Body of pancreas (tissue), 4 donors: ENCODE results near the gene SLC23A1.

Experiments
- POLR2A ChIP-seq, 3 donors: fragments of 450-650 bp; IDR thresholded peaks; one replicate each; pipeline ENCODE4 v1.6.1; 2016; ENCODE audit warnings: antibody characterized with exemption in 3 of 3, mild to moderate bottlenecking in 2 of 3
- TF ChIP-seq, protein P1 (sequence below), 7 experiments: fragments of 450-650 bp in 4 of 7; fragments of 200-600 bp in 3 of 7; sonication (generic) in 3 of 7; IDR thresholded peaks; one replicate each; pipeline ENCODE4 v1.5.1; 2016 to 2019; ENCODE audit warnings: antibody characterized with exemption in 7 of 7

DNA sequence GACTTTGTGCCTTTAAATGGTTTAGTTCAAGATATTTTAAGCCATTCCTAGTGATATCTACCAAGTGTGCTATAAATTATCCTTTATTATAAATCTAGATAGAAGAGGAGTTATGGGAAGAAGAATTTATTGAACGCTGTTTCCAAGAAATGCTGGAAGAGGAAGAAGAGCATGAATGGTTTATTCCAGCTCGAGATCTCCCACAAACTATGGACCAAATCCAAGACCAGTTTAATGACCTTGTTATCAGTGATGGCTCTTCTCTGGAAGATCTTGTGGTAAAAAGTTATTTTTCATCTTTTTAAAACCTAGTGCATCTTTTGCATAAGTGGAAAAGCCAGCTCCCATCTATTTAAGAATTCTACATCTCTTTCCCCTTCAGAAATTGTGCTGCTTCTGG lies 18.6 kb downstream of the SLC23A1 start:
- TF ChIP-seq, protein P1, sequence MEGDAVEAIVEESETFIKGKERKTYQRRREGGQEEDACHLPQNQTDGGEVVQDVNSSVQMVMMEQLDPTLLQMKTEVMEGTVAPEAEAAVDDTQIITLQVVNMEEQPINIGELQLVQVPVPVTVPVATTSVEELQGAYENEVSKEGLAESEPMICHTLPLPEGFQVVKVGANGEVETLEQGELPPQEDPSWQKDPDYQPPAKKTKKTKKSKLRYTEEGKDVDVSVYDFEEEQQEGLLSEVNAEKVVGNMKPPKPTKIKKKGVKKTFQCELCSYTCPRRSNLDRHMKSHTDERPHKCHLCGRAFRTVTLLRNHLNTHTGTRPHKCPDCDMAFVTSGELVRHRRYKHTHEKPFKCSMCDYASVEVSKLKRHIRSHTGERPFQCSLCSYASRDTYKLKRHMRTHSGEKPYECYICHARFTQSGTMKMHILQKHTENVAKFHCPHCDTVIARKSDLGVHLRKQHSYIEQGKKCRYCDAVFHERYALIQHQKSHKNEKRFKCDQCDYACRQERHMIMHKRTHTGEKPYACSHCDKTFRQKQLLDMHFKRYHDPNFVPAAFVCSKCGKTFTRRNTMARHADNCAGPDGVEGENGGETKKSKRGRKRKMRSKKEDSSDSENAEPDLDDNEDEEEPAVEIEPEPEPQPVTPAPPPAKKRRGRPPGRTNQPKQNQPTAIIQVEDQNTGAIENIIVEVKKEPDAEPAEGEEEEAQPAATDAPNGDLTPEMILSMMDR (IDR thresholded peaks at IDR 0.05), result no peak
- no peak for TF ChIP-seq POLR2A (IDR thresholded peaks at IDR 0.05)
